GM21737 (cell line): Measurements from ENCODE around the gene KANK3.
"Not testable (repeated sequence)": the region's sequence is repeated elsewhere in the genome, so short reads cannot be mapped to it uniquely, and the experiment has no call there.

ENCODE experiments used
- ATAC-seq: cut with Tn5 transposase; IDR thresholded peaks from one replicate; pipeline ENCODE4 v1.9.1; 2021; ENCODE audit warnings: mild to moderate bottlenecking, moderate library complexity; ENCODE audit not compliant: unreplicated experiment

KANK3 gene

DNA sequence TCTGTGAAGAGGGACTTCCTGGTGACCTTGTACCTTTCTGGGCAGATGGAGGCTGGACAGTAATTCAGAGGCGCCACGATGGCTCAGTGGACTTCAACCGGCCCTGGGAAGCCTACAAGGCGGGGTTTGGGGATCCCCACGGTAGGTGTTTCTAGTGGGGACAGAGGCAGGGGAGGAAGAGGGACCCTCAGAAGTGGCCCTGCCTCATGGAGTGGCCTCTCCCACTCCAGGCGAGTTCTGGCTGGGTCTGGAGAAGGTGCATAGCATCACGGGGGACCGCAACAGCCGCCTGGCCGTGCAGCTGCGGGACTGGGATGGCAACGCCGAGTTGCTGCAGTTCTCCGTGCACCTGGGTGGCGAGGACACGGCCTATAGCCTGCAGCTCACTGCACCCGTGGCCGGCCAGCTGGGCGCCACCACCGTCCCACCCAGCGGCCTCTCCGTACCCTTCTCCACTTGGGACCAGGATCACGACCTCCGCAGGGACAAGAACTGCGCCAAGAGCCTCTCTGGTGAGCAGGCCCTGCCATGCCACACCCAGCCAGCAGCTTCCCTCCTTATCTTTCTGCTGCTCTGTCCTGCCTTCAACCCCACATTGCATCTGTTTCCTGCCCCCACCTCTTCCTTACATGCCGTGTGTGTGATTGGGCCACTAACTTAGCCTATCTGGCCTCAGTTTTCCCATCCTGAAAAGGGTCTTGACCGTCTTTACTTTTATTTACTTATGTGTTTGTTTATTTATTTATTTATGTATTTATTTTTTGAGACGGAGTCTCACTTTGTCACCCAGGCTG lies 28.1 kb upstream of the KANK3 start:
- no peak for ATAC-seq

- ATAC-seq: no peak
Observed at GRCh38 chr19:8370176-8371010, 27.3 kb upstream of the KANK3 start.

DNA sequence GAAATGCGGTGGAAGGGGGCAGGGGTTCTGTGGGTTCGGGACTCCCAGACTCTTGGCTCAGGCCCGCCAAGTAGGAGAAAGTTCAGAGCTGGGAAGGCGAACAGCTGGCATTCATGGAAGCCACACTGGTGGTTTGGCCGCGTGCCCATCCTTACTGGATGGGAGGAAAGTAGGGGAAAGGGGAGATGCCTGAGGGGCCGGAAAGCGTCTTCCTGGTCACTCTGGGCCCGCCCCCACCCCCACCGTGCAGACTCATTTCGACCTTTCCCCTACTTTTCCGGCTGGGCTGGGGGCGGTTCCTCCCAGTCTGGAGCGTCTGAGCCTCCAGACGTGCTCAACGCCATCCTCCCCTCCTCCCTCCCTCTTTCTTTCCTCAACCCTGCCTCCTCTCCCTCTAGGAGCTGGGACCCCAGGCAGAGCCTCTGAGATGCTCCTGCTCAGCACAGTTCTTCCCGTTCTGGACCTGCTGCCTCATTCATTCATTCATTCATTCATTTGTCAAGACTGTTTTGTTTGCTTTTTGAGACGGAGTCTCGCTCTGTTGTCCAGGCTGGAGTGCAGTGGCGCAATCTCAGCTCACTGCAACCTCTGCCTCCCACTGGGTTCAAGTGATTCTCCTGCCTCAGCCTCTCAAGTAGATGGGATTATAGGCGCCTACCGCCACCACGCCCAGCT lies 24.4 kb upstream of the KANK3 start:
- no peak for ATAC-seq

- no peak for ATAC-seq
Observed at GRCh38 chr19:8366961-8367326, 23.9 kb upstream of the KANK3 start.

GRCh38 chr19:8366121-8366581 lies 23.1 kb upstream of the KANK3 start:
- ATAC-seq: no peak

DNA sequence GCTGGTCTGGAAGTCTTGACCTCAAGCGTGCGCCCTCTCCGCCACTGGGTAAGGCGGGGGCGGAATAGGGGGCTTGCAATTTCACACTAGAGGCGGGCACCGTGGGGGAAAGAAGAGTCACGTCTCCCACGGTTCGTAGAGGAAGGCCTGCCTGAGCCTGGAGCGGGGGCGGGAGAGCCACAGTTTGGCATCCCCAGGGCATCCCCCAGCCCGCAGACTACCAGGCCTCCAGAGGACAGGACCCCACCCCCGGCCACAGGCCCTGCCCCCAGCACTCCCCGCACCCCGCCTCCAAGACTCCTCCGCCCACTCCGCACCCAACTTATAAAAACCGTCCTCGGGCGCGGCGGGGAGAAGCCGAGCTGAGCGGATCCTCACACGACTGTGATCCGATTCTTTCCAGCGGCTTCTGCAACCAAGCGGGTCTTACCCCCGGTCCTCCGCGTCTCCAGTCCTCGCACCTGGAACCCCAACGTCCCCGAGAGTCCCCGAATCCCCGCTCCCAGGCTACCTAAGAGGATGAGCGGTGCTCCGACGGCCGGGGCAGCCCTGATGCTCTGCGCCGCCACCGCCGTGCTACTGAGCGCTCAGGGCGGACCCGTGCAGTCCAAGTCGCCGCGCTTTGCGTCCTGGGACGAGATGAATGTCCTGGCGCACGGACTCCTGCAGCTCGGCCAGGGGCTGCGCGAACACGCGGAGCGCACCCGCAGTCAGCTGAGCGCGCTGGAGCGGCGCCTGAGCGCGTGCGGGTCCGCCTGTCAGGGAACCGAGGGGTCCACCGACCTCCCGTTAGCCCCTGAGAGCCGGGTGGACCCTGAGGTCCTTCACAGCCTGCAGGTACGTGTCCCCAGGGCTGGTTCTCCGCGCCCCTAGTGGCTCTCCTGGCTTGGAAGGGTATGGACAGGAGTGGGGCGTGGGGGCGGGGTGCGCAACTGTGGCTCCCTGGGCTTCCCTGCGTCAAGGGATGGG lies 21.0 kb upstream of the KANK3 start, which contains the start of gene ANGPTL4:
Gene ANGPTL4, plus strand, starts transcription at position 353 of the 969 bp plus-strand sequence. Its CDS starts 167 bp downstream, at position 520.
- ATAC-seq: no peak

DNA sequence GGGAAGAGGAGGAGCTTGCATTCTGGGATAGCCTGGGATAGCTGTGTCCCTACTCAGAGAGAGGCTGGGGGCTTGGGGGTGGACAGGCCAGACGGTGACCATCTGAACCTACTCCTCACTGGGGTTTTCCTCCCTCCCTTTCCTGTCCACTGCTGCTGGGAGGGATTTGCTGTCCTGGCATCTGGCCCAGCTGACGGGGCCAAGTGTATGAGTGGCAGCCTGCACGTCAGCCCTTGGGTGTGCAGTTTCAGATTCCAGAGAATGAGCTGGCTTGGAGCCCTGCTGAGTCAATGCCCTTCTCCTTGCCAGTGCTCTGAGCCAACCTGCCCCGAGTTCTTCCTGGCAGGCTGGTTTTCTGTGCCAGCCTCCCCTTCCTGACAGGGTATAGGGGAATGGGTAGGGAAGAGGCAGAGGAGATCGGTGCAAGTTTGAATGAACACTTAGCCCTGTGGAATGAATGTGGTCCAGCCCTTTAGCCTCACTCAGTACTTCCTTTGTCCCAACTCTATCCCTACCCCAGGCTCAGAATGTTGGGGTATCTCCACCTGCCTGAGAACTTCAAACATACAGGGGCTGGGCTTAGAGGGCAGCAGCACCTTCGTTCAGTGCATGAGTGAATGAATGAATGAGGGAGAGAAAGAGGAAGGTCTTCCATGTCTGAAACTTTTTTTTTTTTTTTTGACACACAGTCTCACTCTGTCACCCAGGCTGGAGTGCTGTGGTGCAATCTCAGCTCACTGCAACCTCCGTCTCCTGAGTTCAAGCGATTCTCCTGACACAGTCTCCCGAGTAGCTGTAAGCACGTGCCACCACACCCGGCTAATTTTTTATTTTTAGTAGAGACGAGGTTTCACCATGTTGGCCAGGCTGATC lies 19.1 kb upstream of the KANK3 start:
- no peak for ATAC-seq

GRCh38 chr19:8360196-8360595 lies 17.1 kb upstream of the KANK3 start:
- ATAC-seq: no peak

- ATAC-seq: no peak
Observed at GRCh38 chr19:8358948-8359347, 15.9 kb upstream of the KANK3 start.

DNA sequence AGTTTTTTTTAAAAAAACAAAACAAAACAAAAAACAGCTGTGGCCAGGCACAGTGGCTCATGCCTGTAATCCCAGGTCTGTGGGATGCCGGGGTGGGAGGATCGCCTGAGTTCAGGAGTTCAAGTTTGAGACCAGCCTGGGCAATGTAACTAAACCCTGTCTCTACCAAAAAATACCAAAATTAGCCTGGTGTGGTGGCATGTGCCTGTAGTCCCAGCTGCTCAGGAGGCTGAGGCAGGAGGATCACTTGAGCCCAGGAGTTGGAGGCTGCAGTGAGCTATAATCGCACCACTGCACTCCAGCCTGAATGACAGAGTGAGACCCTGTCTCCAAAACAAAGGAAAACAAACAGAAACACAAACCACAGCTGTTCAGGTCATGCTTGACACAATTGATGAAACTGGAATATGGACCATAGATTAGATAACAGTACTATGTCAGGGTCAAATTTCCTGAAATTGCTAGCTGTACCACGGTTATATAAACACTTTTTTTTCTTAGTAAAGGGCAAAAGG lies 14.0 kb upstream of the KANK3 start:
- ATAC-seq: no peak

- ATAC-seq: no peak
Observed at GRCh38 chr19:8355631-8356402, 12.8 kb upstream of the KANK3 start.

DNA sequence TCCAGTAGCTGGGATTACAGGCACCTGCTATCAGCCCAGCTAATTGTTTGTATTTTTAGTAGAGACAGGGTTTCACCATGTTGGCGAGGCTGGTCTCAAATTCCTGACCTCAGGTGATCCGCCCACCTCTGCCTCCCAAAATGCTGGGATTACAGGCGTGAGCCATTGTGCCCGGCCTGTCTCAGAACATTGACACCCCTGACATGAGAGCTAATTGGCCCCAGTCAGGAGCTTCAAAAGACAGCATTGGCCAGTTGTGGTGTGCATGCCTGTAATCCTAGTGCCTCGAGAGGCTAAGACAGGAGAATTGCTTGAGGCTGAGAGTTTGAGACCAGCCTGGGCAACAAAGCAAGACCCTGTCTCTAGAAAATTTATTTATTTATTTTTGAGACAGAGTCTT lies 9.8 kb upstream of the KANK3 start:
- not testable (repeated sequence) for ATAC-seq

GRCh38 chr19:8352134-8352827 lies 9.2 kb upstream of the KANK3 start:
- no peak for ATAC-seq

- ATAC-seq: not testable (repeated sequence)
Observed at GRCh38 chr19:8349629-8350372, 6.7 kb upstream of the KANK3 start.

DNA sequence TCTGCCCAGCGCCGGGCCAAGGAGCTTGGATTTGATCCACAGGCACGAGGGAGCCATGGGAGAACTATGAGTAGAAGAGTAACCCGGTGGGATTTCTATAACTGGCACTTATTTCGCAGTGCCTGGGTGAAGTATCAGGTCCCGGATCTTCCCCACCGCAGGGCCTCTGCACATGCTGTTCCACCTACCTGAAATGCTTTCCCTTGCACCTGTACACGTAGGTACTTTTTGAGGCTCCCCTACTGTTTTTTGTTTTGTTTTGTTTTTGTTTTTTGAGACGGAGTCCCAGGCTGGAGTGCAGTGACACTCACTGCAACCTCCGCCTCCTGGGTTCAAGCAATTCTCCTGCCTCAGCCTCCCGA lies 402 bp upstream of the KANK3 start:
- no peak for ATAC-seq

DNA sequence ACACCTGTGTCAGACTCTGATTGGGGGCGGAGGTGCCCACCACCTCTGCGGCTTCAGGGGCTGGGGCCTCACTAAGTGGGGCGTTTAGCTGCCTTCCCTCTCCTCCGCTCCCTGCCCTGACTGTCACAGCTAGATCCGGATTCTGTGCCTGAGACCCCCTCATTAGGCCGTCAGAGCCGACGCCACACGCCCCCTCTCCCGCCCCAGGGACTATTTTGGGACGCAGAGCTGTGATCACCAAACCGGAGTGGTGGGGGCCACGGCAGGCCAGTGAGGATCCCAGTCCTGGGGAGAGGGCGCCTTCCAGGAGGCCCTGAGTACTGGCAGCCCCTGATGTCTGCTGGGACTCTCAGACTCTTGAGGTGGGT lies 762 bp downstream of the KANK3 start:
- no peak for ATAC-seq

DNA sequence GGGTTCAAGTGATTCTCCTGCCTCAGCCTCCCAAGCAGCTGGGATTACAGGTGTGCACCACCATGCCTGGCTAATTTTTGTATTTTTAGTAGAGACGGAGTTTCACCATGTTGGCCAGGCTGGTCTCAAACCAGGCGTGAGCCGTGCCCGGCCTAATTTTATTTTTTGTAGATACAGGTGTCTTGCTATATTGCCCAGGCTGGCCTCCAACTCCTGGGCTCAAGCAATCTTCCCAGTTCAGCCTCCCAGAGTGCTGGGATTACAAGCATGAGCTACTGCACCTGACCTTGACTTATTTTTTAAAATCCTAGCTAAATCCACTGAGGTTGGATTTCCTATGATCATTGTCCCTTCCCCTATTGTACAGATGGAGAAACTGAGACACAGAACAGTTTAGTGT lies 1.6 kb downstream of the KANK3 start:
- ATAC-seq: not testable (repeated sequence)
